ENCODE data around the gene TREML4. TPM values are rescaled to one million over a fixed set of nuclear protein-coding genes. Genes with fewer than 3 reads are reported as not detected.

The TREML4 gene
- total RNA-seq, 1 experiment from 2014 or later: not detected

GRCh38 chr6:41182069-41183034, 45.8 kb upstream of the TREML4 start:
- no peak overlapping the region for H3K4me2 ChIP-seq (ENCODE audit: low read length)
- POLR2A ChIA-PET: no interaction called here
- peak; percentile 59 for DNase-seq (ENCODE audit: low read depth, low spot score)
- peak; percentile 99 for ATAC-seq
- H3K36me3 ChIP-seq (ENCODE audit: control insufficient read depth in 1 of 2, insufficient read depth in 2 of 2, low read length in 2 of 2): no peaks in the 10 kb centered on the region
- no peak overlapping the region for H3K27ac ChIP-seq (ENCODE audit: low read depth, low read length)
- BruUV-seq (replicated peaks): no TSS peak
- H3K9me3 ChIP-seq (ENCODE audit: control insufficient read depth in 1 of 2, insufficient read depth in 1 of 2, low read depth in 1 of 2, low read length in 2 of 2): no peaks in the 10 kb centered on the region
- H3K9me2 ChIP-seq (ENCODE audit: insufficient read depth): no peaks in the 10 kb centered on the region
- no peaks in the 10 kb centered on the region for H3K79me2 ChIP-seq (ENCODE audit: insufficient read depth, low read length)
- H3K4me1 ChIP-seq (ENCODE audit: control insufficient read depth in 1 of 2, insufficient read depth in 2 of 2, low read length in 2 of 2): peaks cover 0 to 4% of the 10 kb centered on the region in 2 experiments; a peak in 1 of 4 replicates
- peak overlapping the region; percentile 10 for H2AFZ ChIP-seq (ENCODE audit: low read depth, low read length, poor library complexity, severe bottlenecking)
- intact Hi-C loops (cut with micrococcal nuclease): loop anchor here (1.0 kb wide), 1 partner anchor 90 kb away; no protein-coding TSS in a partner anchor
- no peak overlapping the region for H3K4me3 ChIP-seq (replicated peaks in 1 of 2; ENCODE audit: low read depth in 1 of 2, low read length in 2 of 2)
- RAD21 ChIA-PET (ENCODE audit: low non-redundant PET in 1 of 2, low total read pairs in 2 of 2, uncharacterized antibody in 2 of 2, unreplicated experiment in 2 of 2): interaction anchor here in 1 of 2 experiments (0.8 kb wide), 1 partner anchor 90 kb away, joined by 4 read pairs; no protein-coding TSS in a partner anchor
- H3K9ac ChIP-seq (ENCODE audit: low read length): no peak overlapping the region
- TF ChIP-seq JUND (IDR thresholded peaks at IDR 0.05) (no peak), CTCF (IDR thresholded peaks at IDR 0.05 in 2 of 3, conservative IDR thresholded peaks at IDR 0.05 in 1 of 3; ENCODE audit: borderline replicate concordance in 1 of 3, insufficient read depth in 1 of 3, low read depth in 2 of 3, low read length in 2 of 3) (peak; percentile 70 to 82 (median 77)), TCF7L2 (IDR thresholded peaks at IDR 0.05; ENCODE audit: borderline replicate concordance, extremely low read depth, insufficient read depth, insufficient read length) (peak; percentile 29), RAD21 (IDR thresholded peaks at IDR 0.05; ENCODE audit: low read depth) (peak; percentile 67), EGR1 (IDR thresholded peaks at IDR 0.05; ENCODE audit: low read depth) (no peak), EZH2phosphoT487 (IDR thresholded peaks at IDR 0.05; ENCODE audit: borderline replicate concordance) (no peak)
- H4K20me1 ChIP-seq (ENCODE audit: insufficient read depth): no peaks in the 10 kb centered on the region
- CTCF ChIA-PET: interaction anchor here (0.8 to 2.4 kb wide), 12 partner anchors 9 to 153 kb away, joined by 3 to 18 read pairs (median 6); partner anchors contain the start of genes NCR2, NFYA, OARD1 and TREML2
- 0 out of 2 replicates have a peak, but pooled peaks cover under 1% of the 10 kb centered on the region for H3K27me3 ChIP-seq (ENCODE audit: insufficient read depth, low read length)
